Kidney (tissue), 14 donors: ENCODE data around the gene APPL2. TPM values are rescaled to one million over a fixed set of nuclear protein-coding genes. Genes with fewer than 3 reads are reported as not detected.

Experiments
- DNase-seq, 5 donors: peaks; one replicate each; pipeline ENCODE4 v3.0.0-alpha.2; 2013 to 2020
- FAIRE-seq: peaks from 2 replicates; lab custom pipeline; 2012; peaks lifted over from hg19 to GRCh38; lab: Jason Lieb, UNC
- H3K27ac ChIP-seq, 2 donors: one replicate each; pipeline ENCODE4 v1.7.0; 2013; ENCODE audit warnings: low read depth in 2 of 2, low read length in 2 of 2, inconsistent platforms in 1 of 2
- H3K27me3 ChIP-seq: one replicate; pipeline ENCODE4 v1.7.1; 2013; ENCODE audit warnings: low read length, inconsistent platforms; ENCODE audit not compliant: control insufficient read depth, insufficient read depth
- H3K36me3 ChIP-seq, 3 donors: one replicate each; pipeline versions ENCODE4 v1.7.0 to v1.7.1; 2013; ENCODE audit warnings: low read length in 3 of 3, control low read depth in 1 of 3, inconsistent platforms in 1 of 3; ENCODE audit not compliant: insufficient read depth in 3 of 3, control insufficient read depth in 2 of 3
- H3K4me1 ChIP-seq, 3 donors: one replicate each; pipeline versions ENCODE4 v1.7.0 to v1.7.1; 2013; ENCODE audit warnings: low read length in 3 of 3, inconsistent platforms in 1 of 3, low read depth in 1 of 3; ENCODE audit not compliant: control insufficient read depth in 2 of 3, insufficient read depth in 2 of 3
- H3K4me3 ChIP-seq, 3 donors: one replicate each; pipeline versions ENCODE4 v1.7.0 to v1.8.1; 2013; ENCODE audit warnings: low read length in 3 of 3, control low read depth in 1 of 3, inconsistent platforms in 1 of 3
- H3K9ac ChIP-seq, 3 donors: one replicate each; pipeline versions ENCODE4 v1.7.0 to v1.7.1; 2013; ENCODE audit warnings: low read length in 3 of 3, control low read depth in 1 of 3, inconsistent platforms in 1 of 3
- H3K9me3 ChIP-seq, 3 donors: one replicate each; pipeline versions ENCODE4 v1.7.0 to v1.7.1; 2013; ENCODE audit warnings: low read length in 3 of 3, control low read depth in 1 of 3, inconsistent platforms in 1 of 3; ENCODE audit not compliant: control insufficient read depth in 2 of 3, insufficient read depth in 1 of 3
- intact Hi-C: fragments of 100-400 bp; cut with DNase I; formaldehyde crosslinking; loops from one replicate; pipeline ENCODE4 v1.11.1; 2022
- polyA plus RNA-seq: library from polyadenylated mRNA; stranded (reverse); fragments of 350-450 nt; fragmentation: Illumina TruSeq; extraction: RNeasy Lipid Tissue Mini Kit (QIAGEN cat#74804); gene quantifications from one replicate; pipeline ENCODE4 v1.2.3, GENCODE V29; 2014; ENCODE audit warnings: low read depth, low replicate concordance; ENCODE audit not compliant: insufficient read depth
- total RNA-seq: library from RNA; stranded (reverse); fragmentation: NEBNext Ultra II Directional; extraction: Animal tissue kit (Norgen Biotek cat#: 25700); gene quantifications from one replicate; pipeline ENCODE4 v1.2.1, GENCODE V29; 2021
- TF ChIP-seq, protein P1 (sequence below): IDR thresholded peaks from 3 replicates; pipeline ENCODE4 v1.5.1; 2012; ENCODE audit warnings: mild to moderate bottlenecking, moderate library complexity, borderline replicate concordance; ENCODE audit not compliant: insufficient read depth; ENCODE audit errors: extremely low read depth
- donor health status: control.
- donor health status: control.
- donor health status: control.
- donor health status: control.
- donor health status: control.
- donor health status: DM: yes; HTN: yes; CAD: no.
- donor health status: Normal renal cell carcinoma (clear cell type).

APPL2 gene
- total and polyA plus RNA-seq, 2 donors from 2014 or later, result 17.9 to 42.5 TPM

DNA sequence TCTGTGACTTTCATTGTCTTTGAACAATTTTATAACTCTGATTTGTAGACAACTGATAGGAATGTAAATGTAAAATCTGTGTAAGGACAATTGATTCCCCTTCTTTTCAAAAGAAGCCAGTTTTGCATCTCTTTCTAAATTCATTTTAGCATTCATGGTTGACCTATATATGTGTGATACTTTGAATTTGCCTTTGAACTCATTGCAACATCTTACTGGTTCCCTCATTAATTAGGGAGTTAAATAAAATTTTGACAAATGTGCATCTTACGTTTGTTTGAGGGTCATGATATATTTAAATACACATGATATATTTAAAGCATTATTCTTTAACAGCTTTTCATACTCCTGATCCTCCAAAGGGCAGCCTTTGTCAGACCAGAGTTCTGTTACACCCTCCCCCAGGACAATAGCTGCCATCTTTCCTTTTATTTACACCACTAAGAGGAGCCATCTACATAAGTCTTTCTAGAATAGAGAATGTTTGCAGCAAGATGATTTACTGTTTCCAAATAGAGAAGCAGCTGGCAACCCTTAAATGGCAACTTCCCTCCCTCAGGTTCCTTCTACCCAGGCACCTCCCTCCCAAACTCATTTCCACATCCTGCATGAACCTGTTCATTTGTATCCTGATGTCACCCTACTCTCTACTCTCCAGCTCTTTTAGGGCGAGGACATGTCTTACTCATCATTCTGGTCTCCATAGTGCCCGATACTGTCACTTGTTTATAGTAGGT, 40.2 kb upstream of the APPL2 start:
- no peak for FAIRE-seq
- H3K9ac ChIP-seq, result no peak overlapping the region
- no peaks in the 10 kb centered on the region for H3K27me3 ChIP-seq
- no peaks in the 10 kb centered on the region for H3K36me3 ChIP-seq
- no peak overlapping the region for H3K27ac ChIP-seq
- TF ChIP-seq, protein P1, sequence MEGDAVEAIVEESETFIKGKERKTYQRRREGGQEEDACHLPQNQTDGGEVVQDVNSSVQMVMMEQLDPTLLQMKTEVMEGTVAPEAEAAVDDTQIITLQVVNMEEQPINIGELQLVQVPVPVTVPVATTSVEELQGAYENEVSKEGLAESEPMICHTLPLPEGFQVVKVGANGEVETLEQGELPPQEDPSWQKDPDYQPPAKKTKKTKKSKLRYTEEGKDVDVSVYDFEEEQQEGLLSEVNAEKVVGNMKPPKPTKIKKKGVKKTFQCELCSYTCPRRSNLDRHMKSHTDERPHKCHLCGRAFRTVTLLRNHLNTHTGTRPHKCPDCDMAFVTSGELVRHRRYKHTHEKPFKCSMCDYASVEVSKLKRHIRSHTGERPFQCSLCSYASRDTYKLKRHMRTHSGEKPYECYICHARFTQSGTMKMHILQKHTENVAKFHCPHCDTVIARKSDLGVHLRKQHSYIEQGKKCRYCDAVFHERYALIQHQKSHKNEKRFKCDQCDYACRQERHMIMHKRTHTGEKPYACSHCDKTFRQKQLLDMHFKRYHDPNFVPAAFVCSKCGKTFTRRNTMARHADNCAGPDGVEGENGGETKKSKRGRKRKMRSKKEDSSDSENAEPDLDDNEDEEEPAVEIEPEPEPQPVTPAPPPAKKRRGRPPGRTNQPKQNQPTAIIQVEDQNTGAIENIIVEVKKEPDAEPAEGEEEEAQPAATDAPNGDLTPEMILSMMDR, result no peak
- intact Hi-C loops, result no loop called here
- H3K4me1 ChIP-seq, result peaks cover 0 to 7% (median 2%) of the 10 kb centered on the region in 3 donors
- no peak for DNase-seq
- H3K4me3 ChIP-seq, result no peak overlapping the region
- H3K9me3 ChIP-seq, result no peaks in the 10 kb centered on the region

DNA sequence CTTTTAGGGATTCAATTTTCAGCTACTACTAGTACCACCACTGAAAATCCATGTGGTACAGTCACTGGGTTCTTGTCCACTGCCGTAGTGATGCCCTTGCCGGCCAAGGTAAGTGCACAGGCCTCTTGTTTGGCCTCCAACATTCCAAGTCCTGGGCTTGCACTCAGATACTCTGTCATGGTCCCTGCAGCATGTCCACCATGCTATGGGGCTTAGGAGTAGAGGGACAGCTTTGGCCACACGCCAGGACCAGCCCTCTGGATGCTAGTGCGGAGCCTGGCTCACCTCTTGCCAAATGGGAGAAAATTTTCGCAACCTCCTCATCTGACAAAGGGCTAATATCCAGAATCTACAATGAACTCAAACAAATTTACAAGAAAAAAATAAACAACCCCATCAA, 38.6 kb upstream of the APPL2 start:
- intact Hi-C loops, result no loop called here
- FAIRE-seq (no peak), DNase-seq (no peak)

DNA sequence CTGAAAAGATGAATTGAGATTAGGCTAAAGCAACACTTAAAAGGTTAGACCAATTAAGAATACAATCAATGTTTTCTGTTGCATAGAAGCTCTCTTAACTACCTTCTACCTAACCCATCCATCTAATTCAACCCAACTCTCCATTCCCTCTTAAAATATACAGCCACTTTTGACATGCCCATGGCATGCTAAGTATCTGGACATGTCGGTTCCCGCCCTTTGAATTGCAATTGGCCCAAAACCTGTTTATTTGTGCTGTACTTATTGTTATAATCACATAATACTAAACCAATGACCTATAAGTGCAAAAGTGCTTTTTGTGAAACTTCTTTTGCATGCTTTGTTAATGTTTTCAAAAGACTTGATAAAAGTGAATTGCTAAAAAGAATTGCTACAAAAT, 37.6 kb upstream of the APPL2 start:
- peaks cover 0 to 2% (median 0%) of the 10 kb centered on the region in 3 donors for H3K4me1 ChIP-seq
- DNase-seq, result no peak
- no peak overlapping the region for H3K27ac ChIP-seq
- no peak for FAIRE-seq
- no peaks in the 10 kb centered on the region for H3K36me3 ChIP-seq
- no peaks in the 10 kb centered on the region for H3K27me3 ChIP-seq
- no peak overlapping the region for H3K9ac ChIP-seq
- TF ChIP-seq, protein P1, result no peak
- no peak overlapping the region for H3K4me3 ChIP-seq
- intact Hi-C loops, result no loop called here
- H3K9me3 ChIP-seq, result no peaks in the 10 kb centered on the region

More for the DNA sequence above, 38.6 kb upstream of the APPL2 start:
- no peak overlapping the region for H3K27ac ChIP-seq
- TF ChIP-seq, protein P1, result no peak
- H3K27me3 ChIP-seq, result no peaks in the 10 kb centered on the region
- no peak overlapping the region for H3K9ac ChIP-seq
- no peak overlapping the region for H3K4me3 ChIP-seq
- H3K9me3 ChIP-seq, result no peaks in the 10 kb centered on the region
- peaks cover 0 to 2% (median 0%) of the 10 kb centered on the region in 3 donors for H3K4me1 ChIP-seq
- no peaks in the 10 kb centered on the region for H3K36me3 ChIP-seq
